NCI-H774 (cell line): ENCODE measurements around the gene ZDHHC14.
"Not testable (repeated sequence)": the region's sequence is repeated elsewhere in the genome, so short reads cannot be mapped to it uniquely, and the experiment has no call there.

Source experiments
- DNase-seq: peaks from one replicate; lab custom pipeline; 2025; lab: John Stamatoyannopoulos, UW

Gene ZDHHC14

GRCh38 chr6:157381631-157382621, 936 bp downstream of the ZDHHC14 start:
- DNase-seq: no peak

- no peak for DNase-seq
Observed at GRCh38 chr6:157382821-157383220, 1.8 kb downstream of the ZDHHC14 start.

GRCh38 chr6:157383471-157383870, 2.5 kb downstream of the ZDHHC14 start:
- no peak for DNase-seq

- not testable (repeated sequence) for DNase-seq
Observed at GRCh38 chr6:157384962-157385361, 4.0 kb downstream of the ZDHHC14 start.

GRCh38 chr6:157385482-157385881, 4.5 kb downstream of the ZDHHC14 start:
- no peak for DNase-seq

- no peak for DNase-seq
Observed at GRCh38 chr6:157386023-157386422, 5.0 kb downstream of the ZDHHC14 start.

GRCh38 chr6:157386454-157386853, 5.5 kb downstream of the ZDHHC14 start:
- DNase-seq: no peak

- no peak for DNase-seq
Observed at GRCh38 chr6:157388924-157389323, 7.9 kb downstream of the ZDHHC14 start.

GRCh38 chr6:157390273-157391060, 9.5 kb downstream of the ZDHHC14 start:
- DNase-seq: no peak

- no peak for DNase-seq
Observed at GRCh38 chr6:157392927-157393668, 12.1 kb downstream of the ZDHHC14 start.

- no peak for DNase-seq
Observed at GRCh38 chr6:157393669-157394327, 12.8 kb downstream of the ZDHHC14 start.

- DNase-seq: not testable (repeated sequence)
Observed at GRCh38 chr6:157395199-157395598, 14.2 kb downstream of the ZDHHC14 start.

- peak; percentile 46 for DNase-seq
Observed at GRCh38 chr6:157396026-157396425, 15.0 kb downstream of the ZDHHC14 start.

- no peak for DNase-seq
Observed at GRCh38 chr6:157397660-157398059, 16.7 kb downstream of the ZDHHC14 start.

- no peak for DNase-seq
Observed at GRCh38 chr6:157398151-157398550, 17.2 kb downstream of the ZDHHC14 start.

- no peak for DNase-seq
Observed at GRCh38 chr6:157400676-157401075, 19.7 kb downstream of the ZDHHC14 start.

GRCh38 chr6:157401734-157402338, 20.8 kb downstream of the ZDHHC14 start:
- no peak for DNase-seq

GRCh38 chr6:157402996-157403685, 22.2 kb downstream of the ZDHHC14 start:
- no peak for DNase-seq

GRCh38 chr6:157403686-157404051, 22.7 kb downstream of the ZDHHC14 start:
- no peak for DNase-seq

- DNase-seq: no peak
Observed at GRCh38 chr6:157405986-157406385, 25.0 kb downstream of the ZDHHC14 start.

- DNase-seq: no peak
Observed at GRCh38 chr6:157406661-157407060, 25.7 kb downstream of the ZDHHC14 start.
